GM18861 (cell line): ENCODE data around the gene GM2A.
"Not testable (repeated sequence)": the region's sequence is repeated elsewhere in the genome, so short reads cannot be mapped to it uniquely, and the experiment has no call there.

Experiments
- ATAC-seq: cut with Tn5 transposase; IDR thresholded peaks from one replicate; pipeline ENCODE4 v1.9.1; 2021; ENCODE audit not compliant: unreplicated experiment

GM2A gene

GRCh38 chr5:151251001-151251551, 1.9 kb upstream of the GM2A start:
- no peak for ATAC-seq

GRCh38 chr5:151251621-151252020, 1.4 kb upstream of the GM2A start:
- ATAC-seq, result no peak

GRCh38 chr5:151253605-151253950, 593 bp downstream of the GM2A start:
- no peak for ATAC-seq

- ATAC-seq, result no peak
These were observed 1.6 kb downstream of the GM2A start for GRCh38 chr5:151254556-151254955.

GRCh38 chr5:151254990-151255389, 2.0 kb downstream of the GM2A start:
- ATAC-seq, result not testable (repeated sequence)

GRCh38 chr5:151255621-151256286, 2.8 kb downstream of the GM2A start:
- peak; percentile 45 for ATAC-seq

GRCh38 chr5:151257731-151258181, 4.8 kb downstream of the GM2A start:
- ATAC-seq, result peak; percentile 21

GRCh38 chr5:151258201-151258611, 5.2 kb downstream of the GM2A start:
- ATAC-seq, result no peak

GRCh38 chr5:151258816-151259215, 5.8 kb downstream of the GM2A start:
- ATAC-seq, result no peak

- ATAC-seq, result no peak
These were observed 6.9 kb downstream of the GM2A start for GRCh38 chr5:151259931-151260330.

GRCh38 chr5:151262532-151262931, 9.5 kb downstream of the GM2A start:
- no peak for ATAC-seq

GRCh38 chr5:151264113-151264512, 11.1 kb downstream of the GM2A start:
- ATAC-seq, result no peak

- no peak for ATAC-seq
These were observed 14.7 kb downstream of the GM2A start for GRCh38 chr5:151267491-151268260.

- peak; percentile 89 for ATAC-seq
These were observed 17.6 kb downstream of the GM2A start for GRCh38 chr5:151270599-151270998.

GRCh38 chr5:151271336-151271735, 18.4 kb downstream of the GM2A start:
- ATAC-seq, result no peak

GRCh38 chr5:151274666-151275065, 21.7 kb downstream of the GM2A start:
- no peak for ATAC-seq

GRCh38 chr5:151275803-151276202, 22.8 kb downstream of the GM2A start:
- no peak for ATAC-seq

- ATAC-seq, result no peak
These were observed 25.9 kb downstream of the GM2A start for GRCh38 chr5:151278845-151279244.

- no peak for ATAC-seq
These were observed 27.5 kb downstream of the GM2A start for GRCh38 chr5:151280443-151280842.

GRCh38 chr5:151281001-151281639, 28.1 kb downstream of the GM2A start:
- ATAC-seq, result no peak

GRCh38 chr5:151283120-151283825, 30.3 kb downstream of the GM2A start:
- ATAC-seq, result no peak
